GM12864 (cell line): Measurements from ENCODE around the gene TMEM244.

Experiments used
- DNase-seq: peaks from one replicate; pipeline ENCODE4 v3.0.0-alpha.2; 2011; ENCODE audit warnings: low read depth
- H3K4me3 ChIP-seq: 2 replicates; pipeline ENCODE4 v1.5.1; 2011; ENCODE audit warnings: mild to moderate bottlenecking, low read depth, low read length, control low read depth
- TF ChIP-seq, protein P1 (sequence below): IDR thresholded peaks from 2 replicates; pipeline ENCODE4 v1.5.1; 2011; ENCODE audit warnings: low read depth, mild to moderate bottlenecking, moderate library complexity, low read length, control low read depth, inconsistent platforms; ENCODE audit errors: missing control alignments

Gene TMEM244

DNA sequence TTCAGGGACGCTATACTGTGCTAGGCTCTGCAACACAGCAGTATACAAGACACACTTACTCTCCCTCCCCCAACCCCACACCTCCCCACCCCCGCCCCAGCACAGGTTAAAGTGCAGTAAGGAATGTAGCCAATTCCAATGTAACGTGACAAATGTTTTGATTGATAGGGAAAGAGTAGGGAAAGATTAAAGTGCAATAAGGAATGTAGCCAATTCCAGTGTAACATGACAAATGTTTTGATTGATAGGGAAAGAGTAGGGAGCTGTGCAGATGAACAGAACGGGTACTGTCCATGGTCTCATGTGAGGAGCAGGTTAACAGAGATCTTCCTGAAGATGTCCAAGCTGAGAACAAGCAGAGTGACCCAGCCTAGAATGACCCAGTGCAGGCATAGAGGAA is 69.1 kb downstream of the TMEM244 start:
- TF ChIP-seq, protein P1, sequence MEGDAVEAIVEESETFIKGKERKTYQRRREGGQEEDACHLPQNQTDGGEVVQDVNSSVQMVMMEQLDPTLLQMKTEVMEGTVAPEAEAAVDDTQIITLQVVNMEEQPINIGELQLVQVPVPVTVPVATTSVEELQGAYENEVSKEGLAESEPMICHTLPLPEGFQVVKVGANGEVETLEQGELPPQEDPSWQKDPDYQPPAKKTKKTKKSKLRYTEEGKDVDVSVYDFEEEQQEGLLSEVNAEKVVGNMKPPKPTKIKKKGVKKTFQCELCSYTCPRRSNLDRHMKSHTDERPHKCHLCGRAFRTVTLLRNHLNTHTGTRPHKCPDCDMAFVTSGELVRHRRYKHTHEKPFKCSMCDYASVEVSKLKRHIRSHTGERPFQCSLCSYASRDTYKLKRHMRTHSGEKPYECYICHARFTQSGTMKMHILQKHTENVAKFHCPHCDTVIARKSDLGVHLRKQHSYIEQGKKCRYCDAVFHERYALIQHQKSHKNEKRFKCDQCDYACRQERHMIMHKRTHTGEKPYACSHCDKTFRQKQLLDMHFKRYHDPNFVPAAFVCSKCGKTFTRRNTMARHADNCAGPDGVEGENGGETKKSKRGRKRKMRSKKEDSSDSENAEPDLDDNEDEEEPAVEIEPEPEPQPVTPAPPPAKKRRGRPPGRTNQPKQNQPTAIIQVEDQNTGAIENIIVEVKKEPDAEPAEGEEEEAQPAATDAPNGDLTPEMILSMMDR = no peak
- no peak overlapping the region for H3K4me3 ChIP-seq
- no peak for DNase-seq

DNA sequence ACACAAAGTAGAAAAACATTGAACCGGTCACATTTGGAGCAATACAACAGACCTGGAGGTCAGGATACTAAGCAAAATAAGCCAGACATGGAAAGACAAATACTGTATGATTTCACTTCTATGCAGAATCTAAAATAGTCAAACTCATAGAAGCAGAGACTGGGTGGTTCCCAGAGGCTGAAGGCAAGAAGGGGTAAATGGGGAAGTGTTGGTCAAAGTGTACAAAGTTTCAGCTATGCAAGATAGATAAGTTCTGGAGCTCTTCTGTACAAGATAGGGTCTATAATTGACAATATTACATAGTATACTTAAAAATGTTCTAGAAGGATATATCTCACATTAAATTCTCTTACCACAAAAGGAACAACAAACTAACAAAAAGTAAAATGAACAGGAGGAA is 70.3 kb downstream of the TMEM244 start:
- no peak overlapping the region for H3K4me3 ChIP-seq
- DNase-seq = no peak
- TF ChIP-seq, protein P1 = no peak

- TF ChIP-seq, protein P1 = no peak
- DNase-seq = no peak
- H3K4me3 ChIP-seq = no peak overlapping the region
Observed at GRCh38 chr6:129789974-129790373, 71.1 kb downstream of the TMEM244 start.

- no peak for DNase-seq
- TF ChIP-seq, protein P1 = no peak
- no peak overlapping the region for H3K4me3 ChIP-seq
Observed at GRCh38 chr6:129787816-129788215, 73.3 kb downstream of the TMEM244 start.

DNA sequence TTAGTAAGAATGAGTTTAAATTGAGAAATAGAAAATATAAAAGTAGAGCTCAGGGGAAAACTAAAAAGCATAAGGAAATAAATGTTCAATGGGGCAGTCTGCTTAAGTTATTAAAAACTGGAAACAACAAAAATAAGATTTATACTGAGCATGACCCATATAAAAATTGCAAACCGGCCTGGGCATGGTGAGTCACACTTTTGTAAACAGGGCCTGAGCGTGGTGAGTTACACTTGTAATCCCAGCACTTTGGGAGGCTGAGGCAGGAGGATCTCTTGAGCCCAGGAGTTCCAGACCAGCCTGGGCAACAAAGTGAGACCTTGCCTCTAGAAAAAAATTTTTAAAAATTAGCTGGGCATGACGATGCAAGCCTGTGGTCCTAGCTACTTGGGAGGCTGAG is 74.6 kb downstream of the TMEM244 start:
- TF ChIP-seq, protein P1 = no peak
- H3K4me3 ChIP-seq = no peak overlapping the region
- no peak for DNase-seq

- TF ChIP-seq, protein P1 = no peak
- no peak overlapping the region for H3K4me3 ChIP-seq
- no peak for DNase-seq
Observed at GRCh38 chr6:129785756-129786135, 75.4 kb downstream of the TMEM244 start.

DNA sequence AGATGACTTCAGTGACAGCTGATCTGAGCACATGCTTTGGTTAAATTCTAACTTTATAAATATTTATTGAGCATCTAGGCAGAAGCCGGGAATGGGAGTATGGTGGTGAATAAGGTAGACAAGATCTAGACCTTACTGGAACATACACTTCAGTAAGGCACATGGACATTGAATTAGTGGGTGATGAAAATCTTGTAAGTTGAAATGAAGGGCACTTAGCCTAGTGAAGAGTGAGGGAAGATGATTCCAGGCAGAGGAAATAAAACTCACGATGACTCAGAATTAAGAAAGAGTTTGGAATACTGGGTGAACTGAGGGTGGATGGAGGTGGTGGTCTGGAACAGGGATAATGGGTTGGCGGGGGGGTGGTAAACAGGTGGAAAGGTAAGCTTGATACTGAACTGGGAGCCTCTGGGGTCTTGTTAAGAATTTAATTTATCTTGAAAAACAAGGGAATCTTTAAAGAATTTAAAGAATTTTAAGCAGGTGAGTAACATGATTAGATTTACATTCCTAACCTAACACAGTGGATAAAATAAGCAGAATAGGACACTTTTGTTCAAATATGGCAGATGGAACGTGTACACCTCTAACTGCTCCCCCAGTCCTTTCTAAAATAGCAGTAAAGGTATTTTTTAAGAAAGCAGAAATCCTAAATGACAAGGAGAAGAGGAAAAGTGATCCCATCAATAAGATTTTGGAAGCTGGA is 75.9 kb downstream of the TMEM244 start:
- TF ChIP-seq, protein P1 = no peak
- no peak overlapping the region for H3K4me3 ChIP-seq
- no peak for DNase-seq
